Measurements from ENCODE around the gene CDO1. TPM values are rescaled to one million over a fixed set of nuclear protein-coding genes. Genes with fewer than 3 reads are reported as not detected.
A peak's percentile ranks its signal among the peaks of the same experiment; 100 is the strongest.

CDO1 gene
- total RNA-seq, 6 experiments from 2014 or later, result 0.12 to 0.26 (median 0.18) TPM; not detected in 2

GRCh38 chr5:115855959-115856358 is 39.5 kb upstream of the CDO1 start:
- no peak for DNase-seq
- Mint-ChIP-seq H3K27ac (no peak overlapping the region), H3K4me1 (ENCODE audit: low read depth) (peaks cover 53% of the 10 kb centered on the region), H3K4me3 (no peak overlapping the region), H3K9me3 (no peaks in the 10 kb centered on the region), H3K27me3 (ENCODE audit: insufficient read depth) (no peaks in the 10 kb centered on the region), H3K36me3 (ENCODE audit: low read depth) (peaks cover 13% of the 10 kb centered on the region)
- no peak for TF ChIP-seq CTCF (IDR thresholded peaks at IDR 0.05)

- Mint-ChIP-seq H3K9me3 (no peaks in the 10 kb centered on the region), H3K4me1 (ENCODE audit: low read depth) (peaks cover 53% of the 10 kb centered on the region)
Measured at GRCh38 chr5:115854139-115854538, 37.7 kb upstream of the CDO1 start.

GRCh38 chr5:115850744-115851416 is 34.4 kb upstream of the CDO1 start:
- no peak for TF ChIP-seq CTCF (IDR thresholded peaks at IDR 0.05)
- DNase-seq, result peak; percentile 63
- Mint-ChIP-seq H3K27ac (peak overlapping the region; percentile 64), H3K4me1 (ENCODE audit: low read depth) (peaks cover 30% of the 10 kb centered on the region), H3K9me3 (no peaks in the 10 kb centered on the region), H3K36me3 (ENCODE audit: low read depth) (peaks cover 12% of the 10 kb centered on the region), H3K27me3 (ENCODE audit: insufficient read depth) (no peaks in the 10 kb centered on the region), H3K4me3 (peak overlapping the region; percentile 51)

More at GRCh38 chr5:115854139-115854538, 37.7 kb upstream of the CDO1 start:
- H3K27me3 Mint-ChIP-seq (ENCODE audit: insufficient read depth), result no peaks in the 10 kb centered on the region
- no peak overlapping the region for H3K4me3 Mint-ChIP-seq
- no peak for TF ChIP-seq CTCF (IDR thresholded peaks at IDR 0.05)
- peaks cover 12% of the 10 kb centered on the region for H3K36me3 Mint-ChIP-seq (ENCODE audit: low read depth)
- DNase-seq, result no peak
- H3K27ac Mint-ChIP-seq, result no peak overlapping the region

- H3K9me3 Mint-ChIP-seq, result no peaks in the 10 kb centered on the region
- H3K4me1 Mint-ChIP-seq (ENCODE audit: low read depth), result peaks cover 35% of the 10 kb centered on the region
- H3K27ac Mint-ChIP-seq, result no peak overlapping the region
- H3K36me3 Mint-ChIP-seq (ENCODE audit: low read depth), result peaks cover 12% of the 10 kb centered on the region
- no peaks in the 10 kb centered on the region for H3K27me3 Mint-ChIP-seq (ENCODE audit: insufficient read depth)
- no peak for TF ChIP-seq CTCF (IDR thresholded peaks at IDR 0.05)
- H3K4me3 Mint-ChIP-seq, result no peak overlapping the region
- no peak for DNase-seq
Measured at GRCh38 chr5:115849258-115849798, 32.9 kb upstream of the CDO1 start.

- H3K27me3 Mint-ChIP-seq (ENCODE audit: insufficient read depth), result no peaks in the 10 kb centered on the region
- no peak overlapping the region for H3K27ac Mint-ChIP-seq
- H3K4me3 Mint-ChIP-seq, result no peak overlapping the region
- H3K9me3 Mint-ChIP-seq, result no peaks in the 10 kb centered on the region
- TF ChIP-seq CTCF (IDR thresholded peaks at IDR 0.05), result no peak
- no peak for DNase-seq
- H3K4me1 Mint-ChIP-seq (ENCODE audit: low read depth), result peaks cover 54% of the 10 kb centered on the region
- no peaks in the 10 kb centered on the region for H3K36me3 Mint-ChIP-seq (ENCODE audit: low read depth)
Measured at GRCh38 chr5:115847290-115847689, 30.8 kb upstream of the CDO1 start.
